ENCODE data around the gene CNTNAP2. TPM values are rescaled to one million over a fixed set of nuclear protein-coding genes. Genes with fewer than 3 reads are reported as not detected.

CNTNAP2 gene
- total and polyA plus RNA-seq, 2 of the 4 experiments (the other 2 are of a cell fraction): not detected

DNA sequence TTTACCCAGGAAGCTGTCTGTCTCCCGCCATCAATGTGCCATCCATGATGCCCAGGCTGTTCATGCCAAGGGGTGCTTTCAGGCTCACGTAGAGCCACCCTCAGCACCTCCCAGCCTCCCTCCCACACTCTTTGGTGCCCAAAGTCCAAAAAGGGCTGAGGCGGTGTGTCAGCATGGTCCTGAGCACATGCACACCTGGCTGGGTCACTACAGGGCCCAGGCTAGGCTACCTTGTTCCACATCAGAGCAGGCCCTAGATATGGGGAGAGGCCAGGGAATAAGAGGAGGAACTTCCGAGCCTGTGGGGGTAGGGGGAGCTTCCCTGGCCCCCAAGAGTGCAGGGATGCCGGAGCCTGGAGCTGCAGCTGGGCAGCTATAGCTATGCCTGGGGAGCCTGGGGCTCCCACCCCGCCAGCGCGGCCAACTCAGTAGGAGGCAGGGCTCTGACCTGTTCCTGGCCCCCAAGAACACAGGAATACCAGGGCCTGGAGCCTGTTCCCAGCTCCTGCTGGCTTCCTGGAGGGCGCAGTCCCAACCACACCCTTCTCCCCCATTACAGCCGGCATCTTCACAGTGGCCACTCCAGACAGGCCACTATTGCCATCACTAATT is 2340.8 kb downstream of the CNTNAP2 start:
- H3K4me3 ChIP-seq (ENCODE audit: insufficient read depth, low read depth, low read length): no peak overlapping the region
- no peak overlapping the region for H3K9ac ChIP-seq (ENCODE audit: low read depth, low read length)
- H3K9me1 ChIP-seq (ENCODE audit: insufficient read depth, low read length): no peaks in the 10 kb centered on the region
- H3K36me3 ChIP-seq (ENCODE audit: control insufficient read depth, insufficient read depth, low read length): no peaks in the 10 kb centered on the region
- in situ Hi-C loops (cut with MboI; ENCODE audit: low sequenced_read_pairs) (no loop called here), intact Hi-C loops (cut with micrococcal nuclease) (no loop called here), dilution Hi-C loops (cut with HindIII; ENCODE audit: low sequenced_read_pairs, unreplicated experiment) (no loop called here)
- H3K18ac ChIP-seq (ENCODE audit: low read depth, low read length): no peak overlapping the region
- no CpG with 5 or more reads among the region's 10 CpGs for WGBS, 2 experiments (ENCODE audit: extremely low coverage in 2 of 2, insufficient read length in 1 of 2)
- ATAC-seq (ENCODE audit: low read depth) (no peak), DNase-seq (no peak)
- H3K56ac ChIP-seq (ENCODE audit: extremely low read depth, insufficient read depth, low read length): no peak overlapping the region
- no peak overlapping the region for H4K8ac ChIP-seq (ENCODE audit: low read depth in 2 of 2, low read length in 2 of 2)
- BruUV-seq (replicated peaks): no TSS peak
- POLR2A ChIA-PET (ENCODE audit: unreplicated experiment): no interaction called here
- no peaks in the 10 kb centered on the region for H3K27me3 ChIP-seq (ENCODE audit: control insufficient read depth, insufficient read depth, low read length)
- H3K4me1 ChIP-seq (ENCODE audit: control insufficient read depth, insufficient read depth, low read length): no peaks in the 10 kb centered on the region
- no peak overlapping the region for H3K4ac ChIP-seq (ENCODE audit: low read depth, low read length)
- no peak overlapping the region for H3K4me2 ChIP-seq (ENCODE audit: low read depth, low read length)
- no peak overlapping the region for H2BK120ac ChIP-seq (ENCODE audit: low read depth, low read length)
- TF ChIP-seq, protein P1, sequence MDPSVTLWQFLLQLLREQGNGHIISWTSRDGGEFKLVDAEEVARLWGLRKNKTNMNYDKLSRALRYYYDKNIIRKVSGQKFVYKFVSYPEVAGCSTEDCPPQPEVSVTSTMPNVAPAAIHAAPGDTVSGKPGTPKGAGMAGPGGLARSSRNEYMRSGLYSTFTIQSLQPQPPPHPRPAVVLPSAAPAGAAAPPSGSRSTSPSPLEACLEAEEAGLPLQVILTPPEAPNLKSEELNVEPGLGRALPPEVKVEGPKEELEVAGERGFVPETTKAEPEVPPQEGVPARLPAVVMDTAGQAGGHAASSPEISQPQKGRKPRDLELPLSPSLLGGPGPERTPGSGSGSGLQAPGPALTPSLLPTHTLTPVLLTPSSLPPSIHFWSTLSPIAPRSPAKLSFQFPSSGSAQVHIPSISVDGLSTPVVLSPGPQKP (IDR thresholded peaks at IDR 0.05; ENCODE audit: borderline replicate concordance, low read depth, low read length): no peak
- TF ChIP-seq RAD21 (IDR thresholded peaks at IDR 0.05; ENCODE audit: low read length) (no peak), RCOR1 (IDR thresholded peaks at IDR 0.05; ENCODE audit: insufficient replicate concordance, low read length) (no peak), CHD1 (IDR thresholded peaks at IDR 0.05; ENCODE audit: low read depth, low read length) (no peak)
- TF ChIP-seq, protein P2, sequence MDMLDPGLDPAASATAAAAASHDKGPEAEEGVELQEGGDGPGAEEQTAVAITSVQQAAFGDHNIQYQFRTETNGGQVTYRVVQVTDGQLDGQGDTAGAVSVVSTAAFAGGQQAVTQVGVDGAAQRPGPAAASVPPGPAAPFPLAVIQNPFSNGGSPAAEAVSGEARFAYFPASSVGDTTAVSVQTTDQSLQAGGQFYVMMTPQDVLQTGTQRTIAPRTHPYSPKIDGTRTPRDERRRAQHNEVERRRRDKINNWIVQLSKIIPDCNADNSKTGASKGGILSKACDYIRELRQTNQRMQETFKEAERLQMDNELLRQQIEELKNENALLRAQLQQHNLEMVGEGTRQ (IDR thresholded peaks at IDR 0.05; ENCODE audit: low read depth, low read length): no peak
- H3K79me1 ChIP-seq (ENCODE audit: low read depth in 1 of 2, low read length in 2 of 2): no peaks in the 10 kb centered on the region
- H2BK20ac ChIP-seq (ENCODE audit: low read depth, low read length): no peak overlapping the region
- H2AK5ac ChIP-seq (ENCODE audit: low read depth, low read length): no peak overlapping the region
- peaks cover 6% of the 10 kb centered on the region for H3K9me3 ChIP-seq (ENCODE audit: control insufficient read depth, insufficient read depth, low read length)
- H4K91ac ChIP-seq (ENCODE audit: insufficient read depth, low read depth, low read length): no peak overlapping the region
- CTCF ChIA-PET: no interaction called here
- no peak overlapping the region for H2AK9ac ChIP-seq (replicated peaks; ENCODE audit: low read depth, low read length, poor library complexity)
- no peak overlapping the region for H4K5ac ChIP-seq (ENCODE audit: low read depth, low read length)
- H2AFZ ChIP-seq (replicated peaks; ENCODE audit: low read length, poor library complexity): no peak overlapping the region
- H3K27ac ChIP-seq (ENCODE audit: insufficient read depth, low read length): no peak overlapping the region
- H2BK5ac ChIP-seq (ENCODE audit: low read depth, low read length, poor library complexity, severe bottlenecking): no peak overlapping the region
- no peak overlapping the region for H3K14ac ChIP-seq (replicated peaks; ENCODE audit: low read depth, low read length)
- no peak overlapping the region for H2BK15ac ChIP-seq (ENCODE audit: low read depth, low read length)
- H4K20me1 ChIP-seq (ENCODE audit: insufficient read depth, low read length): no peaks in the 10 kb centered on the region
- no peak overlapping the region for H3K23ac ChIP-seq (ENCODE audit: low read depth, low read length)
